ENCODE data around the gene TSPAN19. TPM values are rescaled to one million over a fixed set of nuclear protein-coding genes. Genes with fewer than 3 reads are reported as not detected.

The TSPAN19 gene
- total RNA-seq: not detected

- peaks cover 24% of the 10 kb centered on the region for H3K27me3 Mint-ChIP-seq (ENCODE audit: low read depth)
- DNase-seq (peak; percentile 50 to 52), ATAC-seq (replicated peaks in 1 of 2) (peak; percentile 75 to 89)
- H3K27ac Mint-ChIP-seq: no peak within 1 kb of the TSS
- peak within 1 kb of the TSS; percentile 81 to 88 for H3K4me3 Mint-ChIP-seq
- H3K36me3 Mint-ChIP-seq (ENCODE audit: insufficient read depth in 2 of 2): no peaks in the 10 kb centered on the region
- H3K4me1 Mint-ChIP-seq (ENCODE audit: low read depth): peaks cover 6% of the 10 kb centered on the region
- H3K9me3 Mint-ChIP-seq: no peaks in the 10 kb centered on the region
Measured at GRCh38 chr12:85036234-85036707, at the start of gene TSPAN19, which contains the start of gene LRRIQ1. TSPAN19 (minus strand) TSS chr12:85036277; CDS start chr12:85029946, 6,331 bp downstream. LRRIQ1 (plus strand) TSS chr12:85036351; CDS start chr12:85038177, 1,826 bp downstream.

- Mint-ChIP-seq H3K9me3 (peaks cover 0 to 6% of the 10 kb centered on the region in 2 donors), H3K27ac (no peak overlapping the region), H3K4me3 (no peak overlapping the region), H3K4me1 (ENCODE audit: low read depth) (no peaks in the 10 kb centered on the region), H3K36me3 (ENCODE audit: insufficient read depth in 2 of 2) (no peaks in the 10 kb centered on the region), H3K27me3 (ENCODE audit: low read depth) (no peaks in the 10 kb centered on the region)
- ATAC-seq (replicated peaks in 1 of 2): no peak
- DNase-seq: no peak
Measured at GRCh38 chr12:85085066-85085465, 49.0 kb upstream of the TSPAN19 start.

GRCh38 chr12:85076688-85077430 is 40.8 kb upstream of the TSPAN19 start:
- DNase-seq (no peak), ATAC-seq (replicated peaks in 1 of 2) (peak; percentile 46 to 58)
- Mint-ChIP-seq H3K4me1 (ENCODE audit: low read depth) (no peaks in the 10 kb centered on the region), H3K36me3 (ENCODE audit: insufficient read depth in 2 of 2) (no peaks in the 10 kb centered on the region), H3K4me3 (no peak overlapping the region), H3K27me3 (ENCODE audit: low read depth) (no peaks in the 10 kb centered on the region), H3K9me3 (no peaks in the 10 kb centered on the region), H3K27ac (no peak overlapping the region)

GRCh38 chr12:85072826-85073225 is 36.7 kb upstream of the TSPAN19 start:
- no peak for DNase-seq
- ATAC-seq (replicated peaks in 1 of 2): no peak
- no peaks in the 10 kb centered on the region for H3K36me3 Mint-ChIP-seq (ENCODE audit: insufficient read depth in 2 of 2)
- H3K27me3 Mint-ChIP-seq (ENCODE audit: low read depth): no peaks in the 10 kb centered on the region
- H3K4me3 Mint-ChIP-seq: no peak overlapping the region
- H3K27ac Mint-ChIP-seq: no peak overlapping the region
- no peaks in the 10 kb centered on the region for H3K4me1 Mint-ChIP-seq (ENCODE audit: low read depth)
- H3K9me3 Mint-ChIP-seq: peaks cover 0 to 2% of the 10 kb centered on the region in 2 donors

- Mint-ChIP-seq H3K4me3 (no peak overlapping the region), H3K36me3 (ENCODE audit: insufficient read depth in 2 of 2) (no peaks in the 10 kb centered on the region), H3K9me3 (peaks cover 0 to 2% of the 10 kb centered on the region in 2 donors), H3K27ac (no peak overlapping the region), H3K27me3 (ENCODE audit: low read depth) (no peaks in the 10 kb centered on the region), H3K4me1 (ENCODE audit: low read depth) (no peaks in the 10 kb centered on the region)
- DNase-seq (no peak), ATAC-seq (replicated peaks in 1 of 2) (no peak)
Measured at GRCh38 chr12:85065837-85066482, 29.9 kb upstream of the TSPAN19 start.

GRCh38 chr12:85060916-85061315 is 24.8 kb upstream of the TSPAN19 start:
- H3K27ac Mint-ChIP-seq: no peak overlapping the region
- no peak for ATAC-seq (replicated peaks in 1 of 2)
- no peaks in the 10 kb centered on the region for H3K4me1 Mint-ChIP-seq (ENCODE audit: low read depth)
- no peak for DNase-seq
- no peaks in the 10 kb centered on the region for H3K27me3 Mint-ChIP-seq (ENCODE audit: low read depth)
- no peak overlapping the region for H3K4me3 Mint-ChIP-seq
- no peaks in the 10 kb centered on the region for H3K36me3 Mint-ChIP-seq (ENCODE audit: insufficient read depth in 2 of 2)
- no peaks in the 10 kb centered on the region for H3K9me3 Mint-ChIP-seq

GRCh38 chr12:85059594-85059993 is 23.5 kb upstream of the TSPAN19 start:
- H3K27me3 Mint-ChIP-seq (ENCODE audit: low read depth): peaks cover 7% of the 10 kb centered on the region
- H3K4me3 Mint-ChIP-seq: no peak overlapping the region
- H3K9me3 Mint-ChIP-seq: no peaks in the 10 kb centered on the region
- H3K4me1 Mint-ChIP-seq (ENCODE audit: low read depth): no peaks in the 10 kb centered on the region
- DNase-seq (no peak), ATAC-seq (replicated peaks in 1 of 2) (no peak)
- H3K36me3 Mint-ChIP-seq (ENCODE audit: insufficient read depth in 2 of 2): no peaks in the 10 kb centered on the region
- H3K27ac Mint-ChIP-seq: no peak overlapping the region

- DNase-seq (no peak), ATAC-seq (replicated peaks in 1 of 2) (no peak)
- H3K4me1 Mint-ChIP-seq (ENCODE audit: low read depth): no peaks in the 10 kb centered on the region
- H3K36me3 Mint-ChIP-seq (ENCODE audit: insufficient read depth in 2 of 2): no peaks in the 10 kb centered on the region
- H3K27me3 Mint-ChIP-seq (ENCODE audit: low read depth): peaks cover 7% of the 10 kb centered on the region
- no peak overlapping the region for H3K4me3 Mint-ChIP-seq
- H3K27ac Mint-ChIP-seq: no peak overlapping the region
- no peaks in the 10 kb centered on the region for H3K9me3 Mint-ChIP-seq
Measured at GRCh38 chr12:85058339-85058738, 22.3 kb upstream of the TSPAN19 start.

GRCh38 chr12:85057370-85057963 is 21.4 kb upstream of the TSPAN19 start:
- H3K27me3 Mint-ChIP-seq (ENCODE audit: low read depth): peaks cover 7% of the 10 kb centered on the region
- H3K27ac Mint-ChIP-seq: no peak overlapping the region
- no peaks in the 10 kb centered on the region for H3K36me3 Mint-ChIP-seq (ENCODE audit: insufficient read depth in 2 of 2)
- DNase-seq: peak; percentile 18 to 35
- H3K4me1 Mint-ChIP-seq (ENCODE audit: low read depth): no peaks in the 10 kb centered on the region
- no peak overlapping the region for H3K4me3 Mint-ChIP-seq
- no peaks in the 10 kb centered on the region for H3K9me3 Mint-ChIP-seq
- ATAC-seq (replicated peaks in 1 of 2): no peak

- ATAC-seq (replicated peaks in 1 of 2): no peak
- Mint-ChIP-seq H3K9me3 (no peaks in the 10 kb centered on the region), H3K27me3 (ENCODE audit: low read depth) (no peaks in the 10 kb centered on the region), H3K4me3 (no peak overlapping the region), H3K36me3 (ENCODE audit: insufficient read depth in 2 of 2) (no peaks in the 10 kb centered on the region), H3K27ac (no peak overlapping the region), H3K4me1 (ENCODE audit: low read depth) (no peaks in the 10 kb centered on the region)
- DNase-seq: no peak
Measured at GRCh38 chr12:85043829-85044228, 7.8 kb upstream of the TSPAN19 start.

GRCh38 chr12:85041395-85041794 is 5.3 kb upstream of the TSPAN19 start:
- H3K36me3 Mint-ChIP-seq (ENCODE audit: insufficient read depth in 2 of 2): no peaks in the 10 kb centered on the region
- H3K27me3 Mint-ChIP-seq (ENCODE audit: low read depth): peaks cover 6% of the 10 kb centered on the region
- H3K27ac Mint-ChIP-seq: no peak overlapping the region
- no peak for DNase-seq
- ATAC-seq (replicated peaks in 1 of 2): no peak
- H3K9me3 Mint-ChIP-seq: no peaks in the 10 kb centered on the region
- H3K4me1 Mint-ChIP-seq (ENCODE audit: low read depth): no peaks in the 10 kb centered on the region
- no peak overlapping the region for H3K4me3 Mint-ChIP-seq

- no peaks in the 10 kb centered on the region for H3K9me3 Mint-ChIP-seq
- no peak overlapping the region for H3K27ac Mint-ChIP-seq
- H3K4me3 Mint-ChIP-seq: peak overlapping the region; percentile 81 to 88
- ATAC-seq (replicated peaks in 1 of 2): no peak
- no peak for DNase-seq
- peaks cover 19% of the 10 kb centered on the region for H3K27me3 Mint-ChIP-seq (ENCODE audit: low read depth)
- peaks cover 6% of the 10 kb centered on the region for H3K4me1 Mint-ChIP-seq (ENCODE audit: low read depth)
- no peaks in the 10 kb centered on the region for H3K36me3 Mint-ChIP-seq (ENCODE audit: insufficient read depth in 2 of 2)
Measured at GRCh38 chr12:85036733-85037132, 656 bp upstream of the TSPAN19 start.

GRCh38 chr12:85029456-85029855 is 6.6 kb downstream of the TSPAN19 start:
- DNase-seq: no peak
- no peaks in the 10 kb centered on the region for H3K4me1 Mint-ChIP-seq (ENCODE audit: low read depth)
- no peaks in the 10 kb centered on the region for H3K36me3 Mint-ChIP-seq (ENCODE audit: insufficient read depth in 2 of 2)
- no peak for ATAC-seq (replicated peaks in 1 of 2)
- no peak overlapping the region for H3K27ac Mint-ChIP-seq
- H3K27me3 Mint-ChIP-seq (ENCODE audit: low read depth): peaks cover 16% of the 10 kb centered on the region
- no peaks in the 10 kb centered on the region for H3K9me3 Mint-ChIP-seq
- H3K4me3 Mint-ChIP-seq: no peak overlapping the region
